ENCODE measurements around the gene PKD1.
A peak's percentile ranks its signal among the peaks of the same experiment; 100 is the strongest.

PKD1 gene

DNA sequence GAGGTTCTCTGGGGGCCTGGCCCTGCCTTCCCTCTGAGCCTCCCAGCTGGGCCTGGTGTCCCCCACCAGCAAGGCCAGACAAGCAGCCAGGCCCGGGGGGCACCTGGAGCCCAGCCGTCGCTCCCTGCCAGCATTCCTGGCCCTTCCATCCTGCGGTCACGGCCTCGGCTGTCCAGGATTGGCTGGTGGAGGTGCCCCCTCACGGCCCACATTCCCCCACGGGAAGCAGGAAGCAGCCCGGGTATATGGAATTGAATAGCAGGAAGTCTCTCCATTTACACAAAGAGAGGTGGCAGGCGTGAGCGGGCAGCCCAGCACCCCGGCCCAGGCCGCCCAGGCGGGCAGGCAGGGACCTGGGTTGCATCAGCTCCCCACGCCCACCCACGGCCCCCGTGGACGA lies 34.4 kb upstream of the PKD1 start:
- Histone ChIP-seq H3K9me3 (ENCODE audit: control insufficient read depth in 2 of 2, low read length in 2 of 2) (no peaks in the 10 kb centered on the region), H3K4me1 (ENCODE audit: control insufficient read depth, insufficient read depth, low read length) (no peaks in the 10 kb centered on the region), H3K27me3 (ENCODE audit: control insufficient read depth in 1 of 2, insufficient read depth in 2 of 2, low read length in 2 of 2) (no peaks in the 10 kb centered on the region), H3K36me3 (ENCODE audit: control insufficient read depth in 2 of 2, insufficient read depth in 2 of 2, low read length in 2 of 2) (peaks cover 31 to 45% of the 10 kb centered on the region in 2 donors), H3K4me3 (ENCODE audit: low read length in 2 of 2) (peak overlapping the region in 1 of 2 donors; percentile 44), H3K27ac (ENCODE audit: low read length) (peak overlapping the region; percentile 18), H3K9ac (ENCODE audit: low read length in 2 of 2) (no peak overlapping the region)

DNA sequence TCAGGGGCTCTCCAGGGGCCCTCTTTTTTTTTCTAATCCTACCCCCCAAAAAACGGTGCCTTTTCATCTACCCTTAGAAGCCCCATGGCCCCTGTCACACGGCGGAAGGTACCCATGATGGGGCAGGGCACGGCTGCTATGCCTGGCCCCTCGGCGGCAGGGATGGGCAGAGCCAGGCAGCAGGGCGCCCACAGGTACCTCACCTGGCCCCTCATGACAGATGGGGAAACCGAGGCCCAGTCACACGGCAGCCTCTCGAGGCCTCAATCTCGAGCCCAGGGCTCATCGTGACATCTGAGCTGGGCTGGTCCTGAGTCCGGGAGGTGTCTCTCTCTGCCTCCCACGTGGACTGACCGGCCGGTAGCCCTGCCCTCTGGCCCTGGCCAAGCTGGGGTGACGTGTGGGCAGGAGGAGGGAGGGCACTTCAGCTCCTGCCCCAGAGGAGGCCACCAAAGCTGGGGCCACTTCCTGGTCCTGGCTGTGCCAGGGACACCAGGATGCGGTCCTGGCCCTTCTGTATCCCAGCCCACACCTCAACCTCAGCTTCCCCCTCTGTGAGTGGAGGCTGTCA lies 31.5 kb upstream of the PKD1 start:
- H3K27ac ChIP-seq (ENCODE audit: low read length): no peak overlapping the region
- H3K36me3 ChIP-seq (ENCODE audit: control insufficient read depth in 2 of 2, insufficient read depth in 2 of 2, low read length in 2 of 2): peaks cover 20 to 28% of the 10 kb centered on the region in 2 donors
- H3K27me3 ChIP-seq (ENCODE audit: control insufficient read depth in 1 of 2, insufficient read depth in 2 of 2, low read length in 2 of 2): no peaks in the 10 kb centered on the region
- no peak overlapping the region for H3K4me3 ChIP-seq (ENCODE audit: low read length in 2 of 2)
- no peak overlapping the region for H3K9ac ChIP-seq (ENCODE audit: low read length in 2 of 2)
- H3K9me3 ChIP-seq (ENCODE audit: control insufficient read depth in 2 of 2, low read length in 2 of 2): no peaks in the 10 kb centered on the region
- H3K4me1 ChIP-seq (ENCODE audit: control insufficient read depth, insufficient read depth, low read length): peaks cover 4% of the 10 kb centered on the region

DNA sequence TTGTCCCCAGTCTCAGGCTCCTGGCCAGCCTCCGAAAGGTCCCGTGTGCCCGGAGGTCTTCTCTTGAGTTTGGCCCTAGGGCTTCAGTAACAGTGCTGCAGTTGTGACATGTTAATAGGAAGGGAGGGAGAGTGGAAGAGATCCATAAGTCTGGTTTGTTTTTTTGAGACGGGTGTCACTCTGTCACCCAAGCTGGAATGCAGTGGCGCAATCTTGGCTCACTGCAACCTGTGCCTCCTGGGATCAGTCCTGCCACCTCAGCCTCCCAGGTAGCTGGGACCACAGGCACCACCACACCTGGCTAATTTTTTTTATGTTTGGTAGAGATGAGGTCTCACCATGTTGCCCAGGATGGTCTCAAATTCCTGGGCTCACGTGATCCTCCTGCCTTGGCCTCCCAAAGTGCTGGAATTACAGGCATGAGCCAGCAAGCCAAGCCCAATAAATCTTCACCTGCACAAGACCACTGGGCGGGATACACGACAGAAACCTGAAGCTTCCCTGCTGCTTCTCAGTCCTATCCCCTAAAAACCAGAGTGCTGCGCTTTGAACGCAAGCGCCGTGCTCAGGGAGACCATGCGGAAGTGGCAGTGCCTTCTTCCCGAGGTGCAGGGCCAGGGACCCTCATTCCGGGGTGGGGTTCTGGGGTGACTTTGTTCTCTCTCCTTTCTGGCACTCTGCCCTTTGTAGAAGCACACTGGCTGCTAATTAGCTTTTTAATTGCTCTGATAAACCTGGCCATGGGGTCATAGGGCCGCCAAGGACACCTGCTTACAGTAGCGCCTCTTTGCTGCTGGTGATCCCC lies 30.8 kb upstream of the PKD1 start:
- Histone ChIP-seq H3K36me3 (ENCODE audit: control insufficient read depth in 2 of 2, insufficient read depth in 2 of 2, low read length in 2 of 2) (peaks cover 20 to 28% of the 10 kb centered on the region in 2 donors), H3K27ac (ENCODE audit: low read length) (no peak overlapping the region), H3K27me3 (ENCODE audit: control insufficient read depth in 1 of 2, insufficient read depth in 2 of 2, low read length in 2 of 2) (no peaks in the 10 kb centered on the region), H3K4me1 (ENCODE audit: control insufficient read depth, insufficient read depth, low read length) (peaks cover 9% of the 10 kb centered on the region), H3K4me3 (ENCODE audit: low read length in 2 of 2) (no peak overlapping the region), H3K9ac (ENCODE audit: low read length in 2 of 2) (no peak overlapping the region), H3K9me3 (ENCODE audit: control insufficient read depth in 2 of 2, low read length in 2 of 2) (no peaks in the 10 kb centered on the region)

DNA sequence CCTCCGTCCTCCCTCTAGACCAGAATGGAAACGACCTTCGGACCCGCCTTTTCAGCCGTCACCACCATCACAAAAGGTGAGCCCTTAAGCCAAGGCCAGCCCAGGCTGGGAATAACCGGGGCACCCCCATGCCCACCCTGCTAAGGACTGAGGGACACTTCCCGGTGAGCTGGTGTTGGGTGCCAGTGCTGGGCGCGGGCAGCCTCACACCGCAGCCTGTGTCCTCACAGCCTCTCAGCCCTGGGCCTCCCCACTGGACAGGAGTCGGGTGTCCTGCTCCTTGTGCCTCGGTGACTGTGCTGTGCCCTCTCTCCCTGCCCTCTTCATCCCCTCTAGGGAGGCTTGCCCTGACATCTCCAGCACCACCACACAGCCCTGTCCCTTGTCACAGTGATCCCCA lies 30.2 kb upstream of the PKD1 start:
- Histone ChIP-seq H3K36me3 (ENCODE audit: control insufficient read depth in 2 of 2, insufficient read depth in 2 of 2, low read length in 2 of 2) (peaks cover 20 to 24% of the 10 kb centered on the region in 2 donors), H3K4me3 (ENCODE audit: low read length in 2 of 2) (no peak overlapping the region), H3K27ac (ENCODE audit: low read length) (no peak overlapping the region), H3K4me1 (ENCODE audit: control insufficient read depth, insufficient read depth, low read length) (peaks cover 14% of the 10 kb centered on the region), H3K27me3 (ENCODE audit: control insufficient read depth in 1 of 2, insufficient read depth in 2 of 2, low read length in 2 of 2) (no peaks in the 10 kb centered on the region), H3K9ac (ENCODE audit: low read length in 2 of 2) (no peak overlapping the region), H3K9me3 (ENCODE audit: control insufficient read depth in 2 of 2, low read length in 2 of 2) (no peaks in the 10 kb centered on the region)

DNA sequence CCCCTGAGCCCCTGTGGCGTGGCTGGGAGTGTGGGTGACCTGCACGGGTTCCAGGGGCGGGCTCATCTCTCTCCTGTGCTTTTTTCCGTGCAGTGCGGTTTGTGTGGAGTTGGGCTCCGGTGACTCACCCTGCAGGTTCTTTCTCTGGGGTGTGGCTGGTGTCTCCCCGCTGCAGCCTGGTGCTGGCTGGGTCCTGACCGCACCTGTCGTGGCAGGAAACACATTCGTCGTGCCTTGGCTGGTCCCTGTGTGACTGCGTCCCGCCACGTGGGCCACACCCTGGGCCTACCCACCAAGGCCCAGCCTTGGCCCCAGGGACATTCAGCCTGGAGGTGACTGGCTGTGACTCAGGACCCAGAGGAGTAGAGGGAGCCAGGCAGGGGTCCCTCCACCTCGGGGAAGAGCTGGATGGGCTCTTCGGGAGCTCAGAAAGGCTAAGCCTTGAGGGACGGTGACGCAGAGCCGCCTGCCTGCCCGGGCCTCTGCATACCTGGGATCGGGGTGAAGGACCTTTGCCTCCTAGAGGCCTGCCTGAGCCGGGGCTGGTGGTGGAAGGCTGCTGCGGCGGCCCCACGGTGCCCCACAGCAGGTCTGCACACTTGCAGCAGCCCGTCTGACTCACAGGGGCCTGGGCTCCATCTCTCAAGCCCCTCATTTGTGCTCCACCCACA lies 27.6 kb upstream of the PKD1 start:
- H3K27ac ChIP-seq (ENCODE audit: low read length): no peak overlapping the region
- no peak overlapping the region for H3K9ac ChIP-seq (ENCODE audit: low read length in 2 of 2)
- H3K9me3 ChIP-seq (ENCODE audit: control insufficient read depth in 2 of 2, low read length in 2 of 2): no peaks in the 10 kb centered on the region
- no peaks in the 10 kb centered on the region for H3K27me3 ChIP-seq (ENCODE audit: control insufficient read depth in 1 of 2, insufficient read depth in 2 of 2, low read length in 2 of 2)
- peaks cover 37% of the 10 kb centered on the region for H3K4me1 ChIP-seq (ENCODE audit: control insufficient read depth, insufficient read depth, low read length)
- H3K36me3 ChIP-seq (ENCODE audit: control insufficient read depth in 2 of 2, insufficient read depth in 2 of 2, low read length in 2 of 2): peaks cover 18 to 19% of the 10 kb centered on the region in 2 donors
- no peak overlapping the region for H3K4me3 ChIP-seq (ENCODE audit: low read length in 2 of 2)

DNA sequence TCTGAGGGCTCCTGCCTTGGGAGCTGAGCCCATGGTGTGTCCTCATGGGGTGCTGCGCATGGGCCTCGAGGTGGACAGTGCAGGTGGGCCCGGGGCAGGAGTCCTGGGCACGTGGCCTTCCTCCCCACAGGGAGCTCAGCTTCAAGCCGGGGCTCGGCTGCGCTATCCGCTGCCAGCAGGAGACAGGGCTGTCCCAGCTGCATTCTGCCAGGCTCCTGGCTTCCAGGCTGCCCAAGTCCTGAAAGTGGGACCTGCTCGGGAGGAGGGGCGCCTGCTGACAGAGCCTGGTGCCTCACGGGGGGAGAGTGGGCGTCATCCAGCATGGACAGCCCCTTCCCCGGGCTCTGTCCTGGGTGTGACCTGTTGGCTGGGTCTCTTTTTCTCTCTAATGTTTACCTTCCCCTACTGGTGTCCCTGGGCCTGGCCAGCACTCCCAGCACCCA lies 27.0 kb upstream of the PKD1 start:
- Histone ChIP-seq H3K4me3 (ENCODE audit: low read length in 2 of 2) (no peak overlapping the region), H3K9me3 (ENCODE audit: control insufficient read depth in 2 of 2, low read length in 2 of 2) (no peaks in the 10 kb centered on the region), H3K4me1 (ENCODE audit: control insufficient read depth, insufficient read depth, low read length) (peaks cover 44% of the 10 kb centered on the region), H3K27me3 (ENCODE audit: control insufficient read depth in 1 of 2, insufficient read depth in 2 of 2, low read length in 2 of 2) (no peaks in the 10 kb centered on the region), H3K27ac (ENCODE audit: low read length) (no peak overlapping the region), H3K9ac (ENCODE audit: low read length in 2 of 2) (no peak overlapping the region), H3K36me3 (ENCODE audit: control insufficient read depth in 2 of 2, insufficient read depth in 2 of 2, low read length in 2 of 2) (peaks cover 12 to 13% of the 10 kb centered on the region in 2 donors)

DNA sequence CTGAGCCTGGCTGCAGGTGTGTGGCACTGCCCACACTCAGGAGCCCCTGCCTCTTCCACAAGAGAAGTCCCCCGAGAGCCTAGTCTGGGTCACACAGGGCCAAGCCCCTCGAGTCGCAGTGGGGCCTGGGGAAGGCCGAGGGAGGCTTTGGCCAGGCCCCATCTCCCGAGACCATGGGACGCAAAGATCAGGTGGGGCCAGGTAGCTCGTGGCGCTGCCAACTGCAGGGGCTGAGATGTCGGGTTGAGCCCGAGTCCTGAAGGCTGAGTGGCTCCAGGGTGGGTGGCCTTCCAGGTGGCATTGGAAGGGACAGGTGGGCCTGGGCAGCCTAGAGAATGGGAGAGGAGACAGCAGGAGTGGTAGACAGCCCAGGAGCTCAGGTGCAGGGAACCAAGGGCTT lies 26.2 kb upstream of the PKD1 start:
- Histone ChIP-seq H3K27ac (ENCODE audit: low read length) (no peak overlapping the region), H3K9me3 (ENCODE audit: control insufficient read depth in 2 of 2, low read length in 2 of 2) (no peaks in the 10 kb centered on the region), H3K9ac (ENCODE audit: low read length in 2 of 2) (peak overlapping the region in 1 of 2 donors; percentile 29), H3K36me3 (ENCODE audit: control insufficient read depth in 2 of 2, insufficient read depth in 2 of 2, low read length in 2 of 2) (peaks cover 7 to 9% of the 10 kb centered on the region in 2 donors), H3K4me3 (ENCODE audit: low read length in 2 of 2) (no peak overlapping the region), H3K4me1 (ENCODE audit: control insufficient read depth, insufficient read depth, low read length) (peaks cover 52% of the 10 kb centered on the region), H3K27me3 (ENCODE audit: control insufficient read depth in 1 of 2, insufficient read depth in 2 of 2, low read length in 2 of 2) (no peaks in the 10 kb centered on the region)

DNA sequence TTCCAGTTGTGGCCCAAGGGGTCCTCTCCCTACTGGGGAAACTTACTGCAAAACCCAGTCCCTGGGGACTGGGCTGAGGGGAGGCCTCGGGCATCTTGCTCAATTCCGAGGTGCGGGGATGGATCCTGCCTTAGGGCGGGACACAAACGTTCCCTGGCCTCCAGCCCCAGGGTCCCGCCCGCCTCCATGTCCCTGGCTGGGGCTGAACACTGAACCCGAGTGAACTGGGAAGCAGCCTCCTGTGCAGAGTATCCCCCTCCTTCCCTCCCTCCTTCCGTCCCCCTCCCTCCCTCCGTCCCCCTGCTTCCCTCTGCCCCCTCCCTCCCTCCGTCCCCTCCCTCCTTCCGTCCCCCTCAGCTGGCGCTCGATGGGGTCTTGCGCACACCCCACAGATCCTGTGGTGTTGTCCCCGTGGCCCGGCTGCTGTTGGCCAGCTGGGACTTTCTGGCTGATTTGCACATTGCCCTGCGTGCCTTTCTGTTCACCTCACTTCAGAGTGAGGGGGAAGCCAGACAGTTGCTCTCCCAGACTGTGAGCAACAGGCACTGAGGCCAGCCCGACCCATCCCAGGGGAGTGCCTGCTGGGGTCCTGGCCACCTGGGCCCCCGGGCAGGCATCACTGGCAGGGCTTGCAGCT lies 25.3 kb upstream of the PKD1 start:
- Histone ChIP-seq H3K4me3 (ENCODE audit: low read length in 2 of 2) (peak overlapping the region in 1 of 2 donors; percentile 35), H3K4me1 (ENCODE audit: control insufficient read depth, insufficient read depth, low read length) (peaks cover 60% of the 10 kb centered on the region), H3K9ac (ENCODE audit: low read length in 2 of 2) (no peak overlapping the region), H3K27me3 (ENCODE audit: control insufficient read depth in 1 of 2, insufficient read depth in 2 of 2, low read length in 2 of 2) (no peaks in the 10 kb centered on the region), H3K9me3 (ENCODE audit: control insufficient read depth in 2 of 2, low read length in 2 of 2) (no peaks in the 10 kb centered on the region), H3K27ac (ENCODE audit: low read length) (no peak overlapping the region), H3K36me3 (ENCODE audit: control insufficient read depth in 2 of 2, insufficient read depth in 2 of 2, low read length in 2 of 2) (peaks cover 4 to 5% of the 10 kb centered on the region in 2 donors)

DNA sequence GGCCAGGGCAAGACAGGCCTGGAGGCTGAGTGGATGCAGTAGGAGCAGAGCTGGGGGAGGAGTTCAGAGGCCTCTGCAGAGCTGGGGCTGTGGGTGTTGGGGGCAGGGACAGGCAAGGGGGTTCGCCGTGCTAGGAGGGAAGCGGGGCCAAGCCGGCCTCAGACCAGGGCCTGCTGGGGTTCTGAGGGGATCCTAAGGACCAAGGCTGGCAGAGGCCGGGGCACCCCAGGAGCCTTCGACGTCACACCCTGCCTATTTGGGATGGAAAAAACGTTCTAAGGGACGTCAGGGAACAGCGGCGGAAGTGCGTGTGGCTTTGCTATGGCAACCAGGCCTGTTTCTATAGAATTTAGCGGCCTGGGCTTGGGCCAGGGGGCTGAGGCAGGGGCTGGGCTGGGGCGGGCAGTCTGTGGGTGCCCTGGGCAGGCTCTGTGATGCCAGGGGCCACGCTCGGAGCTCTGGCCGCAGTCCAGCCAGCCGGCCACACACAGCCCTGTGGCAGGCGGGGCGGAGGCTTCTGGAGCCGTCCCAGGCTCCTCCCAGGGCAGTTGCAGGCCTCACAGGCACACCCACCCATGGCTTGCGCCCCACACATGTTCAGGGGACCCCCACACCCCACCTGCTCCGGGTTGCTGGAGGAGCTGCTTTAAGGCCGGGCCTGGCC lies 23.6 kb upstream of the PKD1 start:
- H3K4me1 ChIP-seq (ENCODE audit: control insufficient read depth, insufficient read depth, low read length): peaks cover 64% of the 10 kb centered on the region

DNA sequence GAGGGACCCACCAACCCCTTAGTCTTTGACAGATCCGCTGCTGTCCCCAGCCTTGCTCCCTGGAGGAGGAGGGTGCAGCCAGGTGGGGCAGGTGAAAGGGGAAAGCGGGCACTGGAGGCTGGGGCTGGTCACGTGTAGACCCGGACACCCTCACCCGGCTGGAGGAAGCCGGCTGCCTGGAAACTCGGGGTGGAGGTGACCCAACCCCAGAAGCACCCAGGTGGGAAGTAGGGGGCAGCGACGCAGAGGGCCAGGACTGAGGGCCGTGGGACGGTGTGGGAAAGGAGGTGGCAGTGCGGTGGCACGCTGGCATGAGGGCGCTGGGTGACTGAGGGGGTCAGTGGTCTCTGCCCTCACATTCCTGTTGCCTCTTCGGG lies 22.6 kb upstream of the PKD1 start:
- Histone ChIP-seq H3K27ac (ENCODE audit: low read length) (peak overlapping the region; percentile 98), H3K9me3 (ENCODE audit: control insufficient read depth in 2 of 2, low read length in 2 of 2) (no peaks in the 10 kb centered on the region), H3K27me3 (ENCODE audit: control insufficient read depth in 1 of 2, insufficient read depth in 2 of 2, low read length in 2 of 2) (no peaks in the 10 kb centered on the region), H3K9ac (ENCODE audit: low read length in 2 of 2) (peak overlapping the region; percentile 75 to 82), H3K36me3 (ENCODE audit: control insufficient read depth in 2 of 2, insufficient read depth in 2 of 2, low read length in 2 of 2) (peaks cover 0 to under 1% of the 10 kb centered on the region in 2 donors), H3K4me3 (ENCODE audit: low read length in 2 of 2) (peak overlapping the region in 1 of 2 donors; percentile 70), H3K4me1 (ENCODE audit: control insufficient read depth, insufficient read depth, low read length) (peaks cover 75% of the 10 kb centered on the region)

More for the DNA sequence above, 23.6 kb upstream of the PKD1 start:
- H3K4me3 ChIP-seq (ENCODE audit: low read length in 2 of 2): peak overlapping the region; percentile 40 to 70
- H3K9ac ChIP-seq (ENCODE audit: low read length in 2 of 2): peak overlapping the region; percentile 82 to 86
- H3K27me3 ChIP-seq (ENCODE audit: control insufficient read depth in 1 of 2, insufficient read depth in 2 of 2, low read length in 2 of 2): no peaks in the 10 kb centered on the region
- peak overlapping the region; percentile 98 for H3K27ac ChIP-seq (ENCODE audit: low read length)
- no peaks in the 10 kb centered on the region for H3K9me3 ChIP-seq (ENCODE audit: control insufficient read depth in 2 of 2, low read length in 2 of 2)
- H3K36me3 ChIP-seq (ENCODE audit: control insufficient read depth in 2 of 2, insufficient read depth in 2 of 2, low read length in 2 of 2): peaks cover 0 to 4% of the 10 kb centered on the region in 2 donors

Data from stomach smooth muscle (tissue), 2 donors.